GM21367 (cell line): ENCODE results near the gene TESMIN.

Source experiments
- ATAC-seq: cut with Tn5 transposase; IDR thresholded peaks from one replicate; pipeline ENCODE4 v1.9.1; 2021; ENCODE audit not compliant: unreplicated experiment

Gene TESMIN

DNA sequence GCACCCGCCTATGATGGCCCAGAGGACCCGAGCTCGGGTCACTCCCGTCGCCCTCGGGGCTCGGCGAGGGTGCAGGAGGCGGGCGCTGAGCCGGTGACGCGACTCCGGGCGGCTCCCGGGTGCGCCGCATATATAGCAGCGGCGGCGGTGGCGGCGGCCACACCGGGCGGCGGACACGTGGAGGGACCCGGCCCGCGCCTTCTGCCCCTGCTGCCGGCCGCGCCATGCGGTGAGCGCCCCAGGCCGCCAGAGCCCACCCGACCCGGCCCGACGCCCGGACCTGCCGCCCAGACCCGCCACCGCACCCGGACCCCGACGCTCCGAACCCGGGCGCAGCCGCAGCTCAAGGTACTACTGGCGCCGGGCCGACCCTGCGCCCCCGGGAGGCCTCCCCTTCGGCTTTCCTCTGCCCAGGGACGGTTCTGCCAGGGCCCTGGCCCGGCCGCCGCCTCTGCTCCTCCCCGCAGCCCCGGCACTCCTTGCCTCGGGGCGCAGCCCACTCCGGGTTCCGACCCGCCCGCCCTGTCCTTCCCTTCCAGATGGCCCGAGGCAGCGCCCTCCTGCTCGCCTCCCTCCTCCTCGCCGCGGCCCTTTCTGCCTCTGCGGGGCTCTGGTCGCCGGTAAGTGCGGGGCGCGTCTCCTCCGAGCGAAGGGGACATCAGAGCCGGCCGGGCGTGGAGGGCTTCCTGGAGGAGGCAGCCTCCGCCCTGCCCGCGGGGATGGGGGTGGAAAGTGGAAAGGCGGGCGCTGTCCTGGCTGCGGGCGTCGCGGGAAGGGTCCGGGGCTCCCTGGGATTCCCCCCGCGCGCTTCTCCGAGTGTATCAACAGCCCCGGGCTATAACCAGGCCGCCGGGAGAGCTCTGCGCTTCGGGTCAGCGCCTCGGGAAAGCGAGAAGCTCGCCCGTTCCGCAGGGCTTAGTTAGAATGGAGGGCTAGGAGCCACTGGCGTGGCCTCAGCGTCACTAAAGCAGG is 66.6 kb downstream of the TESMIN start, which contains the start of gene GAL:
GAL (plus strand) TSS at position 160 of the 972 bp plus-strand sequence; CDS start at position 540, 380 bp downstream.
- ATAC-seq = no peak

GRCh38 chr11:68683536-68684384 is 67.6 kb downstream of the TESMIN start:
- no peak for ATAC-seq

DNA sequence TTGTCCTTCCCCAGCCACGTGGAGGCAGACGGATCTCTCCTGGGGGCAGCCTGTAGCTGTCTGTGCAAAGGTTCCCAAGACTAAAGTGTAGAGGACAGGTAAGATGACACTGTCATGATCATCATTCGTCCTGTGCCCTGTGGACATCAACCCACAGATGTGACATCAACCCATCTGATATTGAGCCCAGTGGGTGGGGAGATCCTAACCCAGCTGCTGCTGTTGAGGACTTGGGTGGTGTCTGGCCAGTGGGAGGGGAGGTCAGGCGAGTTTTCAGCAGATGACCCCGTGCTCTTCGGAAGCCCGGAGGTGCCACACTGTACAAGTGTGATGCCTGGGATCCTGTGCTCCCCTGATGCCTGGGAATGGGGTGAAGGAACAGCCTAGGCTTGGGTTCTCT is 68.2 kb downstream of the TESMIN start:
- ATAC-seq = no peak

GRCh38 chr11:68682531-68682961 is 68.8 kb downstream of the TESMIN start:
- no peak for ATAC-seq

- ATAC-seq = no peak
These were observed 70.6 kb downstream of the TESMIN start for GRCh38 chr11:68680541-68681231.

- no peak for ATAC-seq
These were observed 73.3 kb downstream of the TESMIN start for GRCh38 chr11:68678031-68678441.

DNA sequence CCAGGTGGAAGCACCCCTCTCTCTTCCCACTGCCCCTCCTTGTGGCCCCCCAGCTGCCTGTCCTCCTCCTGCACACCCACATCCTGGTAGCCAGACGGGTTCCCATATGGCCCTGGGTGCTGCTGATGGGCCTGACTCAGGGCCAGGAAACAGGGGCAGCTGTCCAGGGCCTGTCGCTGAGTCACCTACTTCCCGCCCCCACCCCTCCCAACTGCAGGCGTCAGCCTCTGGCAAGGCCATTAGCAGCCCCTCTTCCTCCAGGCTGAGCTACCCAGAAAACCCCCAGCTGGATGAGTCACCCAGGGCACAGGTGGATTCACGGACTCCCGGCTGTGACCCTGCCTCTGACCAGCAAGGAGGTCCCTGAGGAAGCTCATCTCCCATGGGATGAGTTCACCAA is 73.9 kb downstream of the TESMIN start:
- ATAC-seq = no peak

GRCh38 chr11:68674461-68674860 is 76.9 kb downstream of the TESMIN start:
- no peak for ATAC-seq

- no peak for ATAC-seq
These were observed 77.3 kb downstream of the TESMIN start for GRCh38 chr11:68673991-68674390.

- no peak for ATAC-seq
These were observed 77.9 kb downstream of the TESMIN start for GRCh38 chr11:68673306-68673945.

GRCh38 chr11:68670208-68670992 is 80.9 kb downstream of the TESMIN start:
- ATAC-seq = no peak

GRCh38 chr11:68669301-68670090 is 81.8 kb downstream of the TESMIN start:
- no peak for ATAC-seq

DNA sequence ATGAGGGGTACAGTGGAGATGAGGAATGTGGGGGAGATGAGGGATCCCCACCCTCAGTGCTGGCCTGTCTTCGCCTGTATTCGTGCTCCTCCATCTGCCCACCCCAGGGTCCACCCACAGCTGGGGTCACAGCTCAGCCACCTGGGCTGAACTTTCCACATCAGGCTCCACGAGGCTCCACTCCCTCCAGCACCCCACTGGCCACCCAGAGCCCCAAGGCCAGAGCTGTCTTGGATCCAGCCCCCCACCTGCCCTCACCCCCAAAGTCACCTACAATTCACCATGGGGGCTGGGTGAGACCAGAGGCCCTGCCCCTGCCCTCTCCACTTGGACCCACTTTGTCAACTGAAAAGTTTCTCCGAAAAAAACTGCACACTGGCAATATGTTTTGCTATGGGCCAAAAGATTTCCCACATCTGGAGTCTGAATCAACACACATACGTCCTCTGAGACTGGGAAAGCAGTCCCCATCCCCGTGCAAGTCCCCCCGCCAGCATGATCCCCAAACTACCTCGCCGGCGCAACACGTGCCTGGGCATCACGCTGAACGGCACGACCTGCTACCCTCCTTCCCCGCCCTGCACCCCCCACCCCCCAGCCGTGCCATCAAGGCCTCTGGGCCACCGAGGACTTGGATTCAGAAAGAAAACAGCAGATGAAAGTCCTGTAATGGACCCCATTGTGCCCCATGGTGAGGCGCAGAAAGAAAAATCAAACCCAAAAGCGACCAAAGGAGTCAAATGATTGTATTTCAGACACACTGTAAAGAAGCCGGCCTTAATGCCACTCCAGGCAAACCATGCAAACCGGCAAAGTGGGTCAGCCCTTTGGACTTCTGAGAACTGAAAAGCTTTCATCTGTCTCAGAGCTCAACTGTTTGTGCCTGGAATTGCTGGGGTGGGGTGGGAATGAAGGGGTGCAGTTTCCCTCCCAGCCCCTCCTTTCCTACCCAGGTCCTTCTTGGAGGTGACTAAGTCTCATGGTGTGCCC is 83.5 kb downstream of the TESMIN start:
- no peak for ATAC-seq

DNA sequence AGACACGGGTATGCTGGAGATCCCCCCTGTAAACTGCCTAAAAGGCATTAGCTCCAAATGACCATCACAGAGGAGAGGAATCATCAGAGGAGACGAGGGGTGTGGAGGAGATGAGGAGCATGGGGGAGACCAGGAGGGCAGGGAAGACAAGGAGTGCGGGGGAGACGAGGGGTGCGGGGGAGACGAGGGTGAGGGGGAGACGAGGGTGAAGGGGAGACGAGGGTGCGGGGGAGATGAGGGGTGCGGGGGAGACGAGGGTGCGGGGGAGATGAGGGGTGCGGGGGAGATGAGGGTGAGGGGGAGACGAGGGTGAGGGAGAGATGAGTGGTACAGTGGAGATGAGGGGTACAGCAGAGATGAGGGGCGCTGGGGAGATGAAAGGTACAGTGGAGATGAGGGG is 84.5 kb downstream of the TESMIN start:
- ATAC-seq = no peak

DNA sequence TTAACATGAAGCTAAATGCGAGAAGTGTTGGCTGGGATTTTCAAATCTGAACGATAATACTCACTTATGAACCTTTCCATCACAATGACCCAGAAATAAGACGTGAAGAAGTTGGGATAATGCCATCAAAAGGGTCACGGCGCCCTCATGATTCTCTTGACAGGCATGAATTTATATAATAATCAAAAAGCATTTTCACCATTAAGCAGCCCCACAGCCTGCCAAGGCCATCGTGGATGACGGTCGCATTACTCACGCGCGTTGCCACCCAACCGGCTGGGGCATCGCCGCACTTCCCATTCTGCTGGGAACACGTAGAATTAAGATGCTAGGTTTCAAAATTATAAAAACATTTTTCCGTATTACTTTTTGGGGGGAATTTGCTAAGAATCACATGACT is 85.9 kb downstream of the TESMIN start:
- no peak for ATAC-seq

DNA sequence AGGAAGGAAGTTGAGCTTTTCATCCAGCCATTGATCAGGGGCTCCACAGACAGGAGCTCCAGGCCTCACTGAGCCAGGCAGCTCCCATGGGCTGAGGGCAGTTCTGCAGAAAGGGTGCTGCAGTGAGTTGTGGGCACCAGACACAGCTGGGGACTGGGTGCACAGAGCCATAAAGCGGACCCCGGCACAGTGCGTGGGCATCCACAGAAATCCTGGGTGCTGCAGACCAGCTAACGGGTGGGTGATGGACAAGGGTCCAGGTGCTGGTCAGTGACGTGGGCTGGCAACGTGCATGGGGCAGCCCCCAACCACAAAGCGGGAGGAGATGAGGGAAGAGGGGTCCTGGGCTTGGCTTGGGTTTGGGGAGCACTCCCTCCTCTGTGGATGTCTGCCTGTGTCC is 86.4 kb downstream of the TESMIN start:
- no peak for ATAC-seq

DNA sequence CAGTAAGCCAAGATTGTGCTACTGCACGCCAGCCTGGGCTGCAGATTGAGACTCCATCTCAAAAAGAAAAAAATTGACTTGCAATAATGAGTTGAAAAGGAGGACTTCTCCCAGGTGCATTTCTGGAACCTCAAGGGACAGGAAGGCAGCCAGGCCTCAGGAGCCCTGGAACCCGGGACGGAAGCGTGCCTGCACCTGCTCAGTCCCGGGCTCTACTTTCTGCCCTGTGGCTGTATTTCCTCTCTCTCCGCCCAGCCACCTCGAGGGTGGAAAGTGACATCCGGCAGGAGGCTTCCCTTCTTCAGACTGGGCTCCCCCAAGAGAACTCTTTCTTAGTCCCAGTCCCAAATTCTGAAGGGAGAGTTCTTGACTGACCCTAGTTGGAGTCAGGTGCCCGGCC is 87.2 kb downstream of the TESMIN start:
- no peak for ATAC-seq

- ATAC-seq = no peak
These were observed 87.8 kb downstream of the TESMIN start for GRCh38 chr11:68663482-68664010.
